SIG-M5 (cell line): ENCODE measurements around the gene APBA2.
"Not testable (repeated sequence)": the region's sequence is repeated elsewhere in the genome, so short reads cannot be mapped to it uniquely, and the experiment has no call there.

Experiments
- DNase-seq: peaks from one replicate; lab custom pipeline; 2025; lab: John Stamatoyannopoulos, UW

Gene APBA2

DNA sequence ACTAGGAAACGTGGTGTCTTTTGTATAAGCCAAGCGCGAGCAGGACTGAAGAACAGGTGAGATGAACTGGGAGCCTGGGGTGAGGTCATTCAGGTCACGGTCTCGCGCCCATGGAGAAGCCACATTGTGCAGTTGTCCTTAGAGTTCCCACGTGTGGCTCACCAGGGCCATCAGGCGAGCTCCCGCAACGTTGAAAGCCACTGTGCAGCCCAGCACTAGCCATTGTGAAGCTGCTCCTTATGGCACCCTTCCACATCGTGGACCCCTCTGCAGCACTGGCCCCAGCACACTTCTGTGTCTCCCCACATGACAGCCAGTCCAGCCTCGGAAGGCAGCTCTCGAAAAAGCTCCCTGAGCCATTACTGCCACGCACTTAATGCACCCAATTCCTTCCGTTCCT, 7.6 kb upstream of the APBA2 start:
- DNase-seq = no peak

GRCh38 chr15:28879551-28879950, 6.2 kb upstream of the APBA2 start:
- DNase-seq = no peak

DNA sequence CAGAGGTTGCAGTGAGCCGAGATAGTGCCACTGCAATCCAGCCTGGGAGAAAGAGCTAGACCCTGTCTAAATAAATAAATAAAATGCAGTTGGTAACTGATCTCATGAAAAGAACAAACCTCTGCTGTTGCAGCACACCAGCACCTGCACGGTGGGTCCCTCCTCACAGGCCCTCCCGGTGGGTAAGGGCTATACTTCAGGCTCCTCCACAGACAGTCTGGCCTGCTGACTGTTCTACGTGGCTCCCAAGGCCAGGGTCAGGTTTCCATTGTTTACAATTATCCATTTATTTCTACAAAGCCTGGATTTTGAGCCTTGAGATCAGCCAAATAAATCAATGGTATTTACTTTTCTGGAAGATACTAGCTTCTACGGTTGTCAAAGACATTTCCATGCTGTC, 5.1 kb upstream of the APBA2 start:
- no peak for DNase-seq

DNA sequence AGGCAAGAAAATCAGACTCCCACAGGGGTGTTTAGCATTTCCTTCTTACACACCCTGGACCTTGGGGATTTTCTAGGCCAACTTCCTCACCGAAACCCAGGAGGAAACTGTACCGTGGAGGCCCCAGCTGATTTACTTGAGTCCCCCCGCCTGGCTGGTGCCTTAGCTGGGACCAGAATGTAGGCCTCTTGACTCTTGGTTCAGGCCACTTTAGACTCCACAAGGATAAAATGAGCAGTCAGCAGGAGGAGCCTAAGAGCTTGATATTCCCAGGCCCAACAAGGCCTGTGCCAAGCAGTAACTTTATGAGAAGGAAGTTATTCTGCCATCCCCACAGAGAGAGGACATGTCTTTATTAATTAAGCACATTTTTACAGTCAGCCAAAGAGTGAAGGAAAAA, 4.6 kb upstream of the APBA2 start:
- no peak for DNase-seq

- no peak for DNase-seq
Observed at GRCh38 chr15:28881600-28881999, 4.2 kb upstream of the APBA2 start.

DNA sequence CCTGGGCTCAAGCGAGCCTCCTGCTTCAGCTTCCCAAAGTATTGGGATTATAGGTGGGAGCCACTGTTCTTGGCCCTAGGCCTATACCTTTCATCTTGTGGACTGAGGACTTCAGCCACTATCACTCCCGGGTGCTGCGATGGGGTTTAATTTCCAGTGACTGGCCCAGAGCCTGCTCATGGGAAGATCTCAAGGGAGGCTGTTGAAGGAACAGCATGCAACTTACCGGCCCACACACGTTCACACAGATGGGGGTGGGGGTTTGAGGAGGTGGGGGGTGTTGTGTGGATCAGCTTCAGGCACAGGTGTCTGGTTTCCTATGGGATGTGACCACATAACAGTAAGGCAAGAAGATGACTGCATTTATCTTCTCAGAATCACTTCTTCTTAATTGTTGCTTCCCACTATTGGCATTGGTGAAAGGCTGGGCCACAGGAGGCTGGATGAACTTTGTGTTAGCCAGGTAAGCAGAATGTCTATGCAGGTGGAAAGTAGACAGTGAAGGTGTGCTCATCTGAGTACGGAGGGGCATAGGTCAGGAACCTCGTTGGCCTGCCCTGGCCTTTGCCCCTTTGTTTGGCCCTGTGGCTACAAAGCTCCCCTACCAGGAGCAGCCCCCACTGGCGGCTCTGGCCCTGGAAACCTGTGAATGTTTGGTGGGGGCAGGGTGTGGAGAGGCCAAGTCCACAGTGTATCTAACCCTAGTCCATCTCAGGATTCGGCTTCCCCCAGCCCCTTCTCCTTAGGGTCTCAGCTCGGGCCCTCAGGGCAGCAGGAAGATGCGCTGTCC, 1.4 kb upstream of the APBA2 start:
- no peak for DNase-seq

GRCh38 chr15:28885128-28885629, 595 bp upstream of the APBA2 start:
- no peak for DNase-seq

DNA sequence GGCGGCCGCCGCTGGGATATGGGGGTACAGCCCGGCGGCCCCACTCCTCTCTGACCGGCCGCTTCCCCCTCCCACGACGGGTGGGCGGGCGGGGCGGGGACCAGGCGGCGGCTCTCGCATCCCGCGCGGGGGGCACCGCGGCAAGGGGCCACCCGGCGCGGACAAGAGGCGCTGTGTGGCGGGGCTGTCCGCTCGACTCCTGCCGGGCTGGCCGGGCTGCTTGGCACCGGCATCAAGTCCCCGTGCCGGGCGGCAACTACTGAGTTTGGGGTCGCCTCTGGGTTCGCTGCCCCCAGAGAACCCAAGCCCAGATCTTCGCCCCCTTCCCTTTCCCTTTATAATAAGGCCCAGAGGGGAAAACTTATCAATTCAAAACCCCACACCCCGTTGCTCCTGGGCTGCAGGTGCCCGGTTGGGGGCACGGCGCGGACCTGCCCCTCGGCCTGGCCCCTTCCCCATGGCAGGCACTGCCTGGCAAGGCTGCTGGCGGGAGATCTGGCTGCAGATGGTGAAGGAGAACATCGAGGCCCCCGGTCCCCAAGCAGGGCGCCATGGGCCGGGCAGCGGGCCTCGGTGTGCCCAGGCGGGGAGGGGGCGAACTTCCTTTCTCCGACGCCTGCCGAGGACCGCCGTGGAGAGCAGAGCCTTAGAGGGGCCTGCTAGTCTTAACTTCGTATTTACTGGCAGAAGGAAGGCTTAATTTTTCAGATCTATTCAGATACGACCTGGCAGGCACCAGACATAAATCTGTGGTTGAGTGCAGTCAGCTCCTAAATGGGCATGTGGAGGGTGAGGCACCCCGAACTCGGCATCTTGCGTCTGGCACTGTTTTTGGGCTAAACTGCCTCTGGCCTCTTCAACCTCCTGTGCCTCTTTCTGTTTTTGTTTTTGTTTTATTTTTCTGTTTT, 911 bp downstream of the APBA2 start:
- DNase-seq = no peak

GRCh38 chr15:28887339-28888174, 1.8 kb downstream of the APBA2 start:
- no peak for DNase-seq

- DNase-seq = no peak
Observed at GRCh38 chr15:28888302-28888894, 2.6 kb downstream of the APBA2 start.

GRCh38 chr15:28888900-28889299, 3.1 kb downstream of the APBA2 start:
- DNase-seq = no peak

DNA sequence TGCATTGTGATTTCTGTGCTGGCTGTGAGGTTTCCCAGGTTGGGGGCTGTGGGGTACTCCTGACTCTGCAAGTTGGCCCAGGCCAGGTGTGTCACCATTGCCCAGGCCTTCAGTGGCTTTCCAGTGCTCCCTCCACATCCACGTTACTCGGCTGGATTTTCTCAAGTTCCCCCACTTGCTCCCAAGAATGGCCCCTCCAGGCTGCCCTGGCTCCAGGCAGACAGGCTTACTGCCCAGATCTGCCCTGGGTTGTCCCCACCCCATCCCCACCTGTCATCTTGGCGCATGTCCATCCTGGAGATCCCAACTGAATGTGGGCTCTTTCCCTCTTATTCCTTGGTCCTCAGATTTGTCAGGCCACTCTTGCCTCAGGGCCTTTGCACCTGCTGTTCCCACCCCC, 3.6 kb downstream of the APBA2 start:
- no peak for DNase-seq

DNA sequence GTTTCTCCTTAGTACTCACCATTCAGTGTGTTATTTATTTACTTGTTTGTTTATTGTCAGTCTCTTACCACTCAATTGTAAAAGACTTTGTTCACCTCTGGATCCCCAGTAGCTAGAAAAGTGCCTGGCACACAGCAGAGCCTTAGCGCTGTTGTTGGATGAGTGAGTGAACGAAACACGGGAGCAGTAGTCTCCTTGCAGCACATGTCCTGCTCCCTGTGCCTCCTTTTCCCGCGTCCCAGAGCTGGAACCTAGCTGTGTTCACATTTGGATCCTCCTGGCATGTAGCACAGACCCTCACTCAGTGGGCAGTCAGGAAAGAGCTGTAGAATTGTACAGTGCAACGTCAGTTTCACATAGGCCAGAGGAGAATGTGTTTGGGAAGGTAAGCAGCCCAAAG, 4.1 kb downstream of the APBA2 start:
- DNase-seq = not testable (repeated sequence)

GRCh38 chr15:28890291-28890690, 4.5 kb downstream of the APBA2 start:
- DNase-seq = not testable (repeated sequence)

DNA sequence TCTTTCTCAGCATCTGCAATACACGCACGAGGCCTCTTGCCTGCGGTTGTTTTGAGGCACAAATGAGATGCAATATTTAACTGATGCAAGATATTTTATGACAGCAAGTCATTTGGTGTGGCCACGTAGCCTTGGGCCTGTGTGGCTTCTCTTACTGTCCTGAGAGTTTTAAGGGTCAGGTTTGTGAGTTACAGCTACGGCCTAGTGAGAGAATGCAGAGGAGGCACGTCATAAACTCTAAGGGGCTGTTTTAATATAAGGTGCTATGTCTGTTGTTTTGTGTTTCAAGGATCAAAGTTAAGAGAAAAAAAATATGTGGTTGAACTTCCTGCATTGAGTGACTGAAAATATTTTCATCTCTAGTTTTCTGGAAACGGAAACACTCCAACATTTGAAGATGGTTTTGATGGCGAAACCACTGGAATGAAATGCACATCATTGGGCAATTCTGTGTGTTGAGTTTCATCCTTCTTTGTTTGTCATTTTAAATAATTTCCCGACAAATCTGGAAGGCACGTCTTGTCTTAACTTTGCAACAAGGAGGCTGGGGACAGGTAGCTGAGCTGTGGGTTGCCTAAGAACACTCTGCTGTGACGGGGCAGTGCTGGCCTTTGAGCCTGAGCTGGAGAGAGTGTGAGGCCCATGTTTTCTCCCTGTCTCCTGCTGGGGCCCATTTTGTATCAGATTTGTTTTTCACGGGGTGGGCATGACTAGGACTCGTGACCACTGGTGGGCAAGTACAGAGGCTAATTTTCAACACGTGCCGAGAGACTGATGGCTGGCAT, 5.1 kb downstream of the APBA2 start:
- DNase-seq = no peak

GRCh38 chr15:28891588-28891987, 5.8 kb downstream of the APBA2 start:
- no peak for DNase-seq

DNA sequence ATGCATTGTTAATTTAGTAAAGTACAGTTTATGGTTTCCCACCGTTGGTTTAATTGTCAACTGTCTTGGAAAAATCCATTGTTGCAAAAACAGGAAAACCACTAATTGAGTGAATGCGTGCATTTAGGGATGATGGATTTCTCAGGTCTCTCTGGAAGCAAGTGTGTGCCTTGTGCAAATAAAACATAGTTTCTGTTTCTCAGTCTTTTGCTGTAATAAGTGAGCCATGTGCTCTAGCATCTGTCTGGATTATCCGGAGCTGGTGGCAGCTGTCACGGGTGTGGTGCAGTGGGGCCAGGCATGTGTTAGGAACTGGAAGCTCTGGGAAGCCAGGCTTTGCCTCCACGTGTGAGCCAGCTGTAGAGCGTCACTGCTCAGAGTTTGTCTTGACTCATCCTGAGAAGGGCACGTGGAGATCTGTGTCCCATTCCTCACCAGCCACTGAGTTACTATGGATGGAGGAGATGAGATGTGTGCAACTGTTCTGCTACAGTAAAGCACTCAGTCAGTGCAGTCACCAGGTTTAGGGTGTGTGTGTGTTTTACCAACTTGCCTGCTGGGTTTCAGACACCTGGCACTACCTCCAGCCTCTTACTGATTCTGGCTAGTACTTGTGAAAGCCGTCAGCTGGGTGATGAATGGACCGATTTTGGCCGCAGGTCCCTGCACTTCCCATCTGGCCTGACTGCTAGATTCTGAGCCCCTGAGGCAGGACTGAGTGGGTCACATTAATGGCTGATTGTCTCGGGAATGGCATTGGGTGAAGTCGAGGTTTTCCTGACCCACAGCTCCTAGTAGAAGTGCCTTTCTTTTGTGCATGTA, 7.2 kb downstream of the APBA2 start:
- no peak for DNase-seq

GRCh38 chr15:28894631-28895030, 8.9 kb downstream of the APBA2 start:
- no peak for DNase-seq

DNA sequence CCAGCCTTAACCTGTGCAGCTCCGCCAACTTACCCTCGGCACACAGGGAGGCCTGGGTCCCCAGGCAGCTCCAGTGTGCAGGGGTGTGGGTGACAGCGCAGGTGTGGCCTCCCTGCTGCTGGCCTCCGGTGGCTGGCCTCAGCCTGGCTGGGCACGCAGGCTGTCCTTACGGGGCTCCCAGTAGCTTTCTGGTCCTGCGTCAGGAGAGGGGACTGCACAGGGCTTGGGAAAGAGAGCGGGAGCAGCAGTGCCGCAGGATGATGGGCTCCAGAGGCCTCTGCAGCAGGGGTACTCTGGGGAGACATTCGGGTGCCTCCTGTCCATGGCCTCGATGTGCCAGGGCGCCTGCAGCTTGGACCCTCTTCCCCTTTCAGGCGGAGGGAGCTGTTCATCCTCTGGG, 9.4 kb downstream of the APBA2 start:
- DNase-seq = no peak

- DNase-seq = no peak
Observed at GRCh38 chr15:28895566-28895965, 9.8 kb downstream of the APBA2 start.
